Endothelial cell of hepatic sinusoid (primary cell): ENCODE results near the gene PDE4D.

Source experiments
- in situ Hi-C: cut with HindIII; loops from 2 replicates; pipeline ENCODE4 v1.10.0; 2017; ENCODE audit warnings: low sequenced_read_pairs

Gene PDE4D

GRCh38 chr5:59173578-59173977 lies 719.9 kb downstream of the PDE4D start:
- in situ Hi-C loops, result no loop called here

GRCh38 chr5:59171131-59171530 lies 722.4 kb downstream of the PDE4D start:
- in situ Hi-C loops, result no loop called here

- in situ Hi-C loops, result no loop called here
Measured at GRCh38 chr5:59169768-59170150, 723.8 kb downstream of the PDE4D start.

- in situ Hi-C loops, result no loop called here
Measured at GRCh38 chr5:59169081-59169767, 724.3 kb downstream of the PDE4D start.

- in situ Hi-C loops, result no loop called here
Measured at GRCh38 chr5:59168067-59168466, 725.5 kb downstream of the PDE4D start.

GRCh38 chr5:59164041-59164830 lies 729.3 kb downstream of the PDE4D start:
- in situ Hi-C loops, result no loop called here

- in situ Hi-C loops, result no loop called here
Measured at GRCh38 chr5:59161221-59162105, 732.1 kb downstream of the PDE4D start.

- in situ Hi-C loops, result no loop called here
Measured at GRCh38 chr5:59158637-59159391, 734.7 kb downstream of the PDE4D start.

- in situ Hi-C loops, result no loop called here
Measured at GRCh38 chr5:59158165-59158564, 735.4 kb downstream of the PDE4D start.

GRCh38 chr5:59157068-59157467 lies 736.5 kb downstream of the PDE4D start:
- in situ Hi-C loops, result no loop called here

GRCh38 chr5:59152701-59153245 lies 740.8 kb downstream of the PDE4D start:
- in situ Hi-C loops, result no loop called here

GRCh38 chr5:59151162-59151889 lies 742.2 kb downstream of the PDE4D start:
- in situ Hi-C loops, result no loop called here

- in situ Hi-C loops, result no loop called here
Measured at GRCh38 chr5:59149827-59150226, 743.7 kb downstream of the PDE4D start.

- in situ Hi-C loops, result no loop called here
Measured at GRCh38 chr5:59149271-59149670, 744.3 kb downstream of the PDE4D start.

GRCh38 chr5:59146729-59147128 lies 746.8 kb downstream of the PDE4D start:
- in situ Hi-C loops, result no loop called here

GRCh38 chr5:59143926-59144333 lies 749.6 kb downstream of the PDE4D start:
- in situ Hi-C loops, result no loop called here

GRCh38 chr5:59142927-59143326 lies 750.6 kb downstream of the PDE4D start:
- in situ Hi-C loops, result no loop called here

- in situ Hi-C loops, result no loop called here
Measured at GRCh38 chr5:59142138-59142537, 751.4 kb downstream of the PDE4D start.

- in situ Hi-C loops, result no loop called here
Measured at GRCh38 chr5:59140133-59140532, 753.4 kb downstream of the PDE4D start.

GRCh38 chr5:59139695-59140094 lies 753.8 kb downstream of the PDE4D start:
- in situ Hi-C loops, result no loop called here
